SH-SY5Y (cell line): ENCODE measurements around the gene HBB.

Experiments used
- GATA2 ChIP-seq: IDR thresholded peaks from 2 replicates; pipeline ENCODE4 v1.6.1; 2011; ENCODE audit warnings: mild to moderate bottlenecking, low read depth, low read length
- GATA3 ChIP-seq: IDR thresholded peaks from 2 replicates; pipeline ENCODE4 v1.6.1; 2011; ENCODE audit warnings: low read depth, mild to moderate bottlenecking, low read length, moderate library complexity

DNA sequence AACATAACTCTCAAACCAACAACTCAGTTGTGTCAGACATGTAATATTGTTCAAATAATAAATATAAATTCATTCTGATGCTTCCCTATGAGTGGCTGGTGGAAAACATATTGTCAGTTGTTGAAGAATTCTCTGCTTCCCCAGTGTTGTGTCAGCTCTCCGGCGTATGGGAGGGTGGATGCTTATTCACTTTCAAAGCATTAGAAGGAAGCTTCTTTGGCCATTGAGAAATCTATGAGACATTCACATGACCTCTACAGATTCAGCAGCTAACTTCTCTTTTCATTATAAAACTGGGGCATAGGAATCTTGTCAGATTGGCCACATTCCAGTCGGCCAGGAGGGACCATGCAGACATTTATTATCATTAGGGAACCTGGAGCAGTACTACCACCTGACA, 29.3 kb downstream of the HBB start:
- no peak for TF ChIP-seq GATA2
- no peak for TF ChIP-seq GATA3
